ENCODE results near the gene RHOT2. TPM values are rescaled to one million over a fixed set of nuclear protein-coding genes. Genes with fewer than 3 reads are reported as not detected.

Gene RHOT2
- total and polyA plus RNA-seq, 9 of the 15 experiments (the other 6 are each of a cell fraction or from before 2014, with no cell fraction given), result 5.0 to 373 (median 112) TPM

- TF ChIP-seq TGIF2 (CRISPR knock-in tag; IDR thresholded peaks at IDR 0.05) (peak; percentile 46; the same call in 1 of the 2 replicates), NFYB (IDR thresholded peaks at IDR 0.05; ENCODE audit: extremely low read depth, insufficient read length) (peak; percentile 85), HMG20A (CRISPR knock-in tag; conservative IDR thresholded peaks at IDR 0.05) (no peak), ATF4 (CRISPR knock-in tag; IDR thresholded peaks at IDR 0.05) (no peak), NFIC (IDR thresholded peaks at IDR 0.05) (peak; percentile 55; the same call in 1 of the 2 replicates), TEAD2 (tag; IDR thresholded peaks at IDR 0.05) (no peak), HNRNPLL (IDR thresholded peaks at IDR 0.05; ENCODE audit: low read depth, low read length, poor library complexity, severe bottlenecking) (peak; percentile 16), ZNF740 (CRISPR knock-in tag; IDR thresholded peaks at IDR 0.05) (peak; percentile 97), ZNF740 (tag; IDR thresholded peaks at IDR 0.05) (peak in 1 of 2 experiments; percentile 93; a peak in 2 of 4 replicates)
- TF ChIP-seq, protein P1, sequence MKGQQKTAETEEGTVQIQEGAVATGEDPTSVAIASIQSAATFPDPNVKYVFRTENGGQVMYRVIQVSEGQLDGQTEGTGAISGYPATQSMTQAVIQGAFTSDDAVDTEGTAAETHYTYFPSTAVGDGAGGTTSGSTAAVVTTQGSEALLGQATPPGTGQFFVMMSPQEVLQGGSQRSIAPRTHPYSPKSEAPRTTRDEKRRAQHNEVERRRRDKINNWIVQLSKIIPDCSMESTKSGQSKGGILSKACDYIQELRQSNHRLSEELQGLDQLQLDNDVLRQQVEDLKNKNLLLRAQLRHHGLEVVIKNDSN (CRISPR knock-in tag; IDR thresholded peaks at IDR 0.05), result no peak
- TF ChIP-seq, protein P2, sequence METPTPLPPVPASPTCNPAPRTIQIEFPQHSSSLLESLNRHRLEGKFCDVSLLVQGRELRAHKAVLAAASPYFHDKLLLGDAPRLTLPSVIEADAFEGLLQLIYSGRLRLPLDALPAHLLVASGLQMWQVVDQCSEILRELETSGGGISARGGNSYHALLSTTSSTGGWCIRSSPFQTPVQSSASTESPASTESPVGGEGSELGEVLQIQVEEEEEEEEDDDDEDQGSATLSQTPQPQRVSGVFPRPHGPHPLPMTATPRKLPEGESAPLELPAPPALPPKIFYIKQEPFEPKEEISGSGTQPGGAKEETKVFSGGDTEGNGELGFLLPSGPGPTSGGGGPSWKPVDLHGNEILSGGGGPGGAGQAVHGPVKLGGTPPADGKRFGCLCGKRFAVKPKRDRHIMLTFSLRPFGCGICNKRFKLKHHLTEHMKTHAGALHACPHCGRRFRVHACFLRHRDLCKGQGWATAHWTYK (CRISPR knock-in tag; IDR thresholded peaks at IDR 0.05), result no peak
- TF ChIP-seq, protein P3, sequence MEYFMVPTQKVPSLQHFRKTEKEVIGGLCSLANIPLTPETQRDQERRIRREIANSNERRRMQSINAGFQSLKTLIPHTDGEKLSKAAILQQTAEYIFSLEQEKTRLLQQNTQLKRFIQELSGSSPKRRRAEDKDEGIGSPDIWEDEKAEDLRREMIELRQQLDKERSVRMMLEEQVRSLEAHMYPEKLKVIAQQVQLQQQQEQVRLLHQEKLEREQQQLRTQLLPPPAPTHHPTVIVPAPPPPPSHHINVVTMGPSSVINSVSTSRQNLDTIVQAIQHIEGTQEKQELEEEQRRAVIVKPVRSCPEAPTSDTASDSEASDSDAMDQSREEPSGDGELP (CRISPR knock-in tag; IDR thresholded peaks at IDR 0.05; ENCODE audit: borderline replicate concordance), result peak; percentile 17; the same call in 1 of the 2 replicates
- TF ChIP-seq, protein P4, sequence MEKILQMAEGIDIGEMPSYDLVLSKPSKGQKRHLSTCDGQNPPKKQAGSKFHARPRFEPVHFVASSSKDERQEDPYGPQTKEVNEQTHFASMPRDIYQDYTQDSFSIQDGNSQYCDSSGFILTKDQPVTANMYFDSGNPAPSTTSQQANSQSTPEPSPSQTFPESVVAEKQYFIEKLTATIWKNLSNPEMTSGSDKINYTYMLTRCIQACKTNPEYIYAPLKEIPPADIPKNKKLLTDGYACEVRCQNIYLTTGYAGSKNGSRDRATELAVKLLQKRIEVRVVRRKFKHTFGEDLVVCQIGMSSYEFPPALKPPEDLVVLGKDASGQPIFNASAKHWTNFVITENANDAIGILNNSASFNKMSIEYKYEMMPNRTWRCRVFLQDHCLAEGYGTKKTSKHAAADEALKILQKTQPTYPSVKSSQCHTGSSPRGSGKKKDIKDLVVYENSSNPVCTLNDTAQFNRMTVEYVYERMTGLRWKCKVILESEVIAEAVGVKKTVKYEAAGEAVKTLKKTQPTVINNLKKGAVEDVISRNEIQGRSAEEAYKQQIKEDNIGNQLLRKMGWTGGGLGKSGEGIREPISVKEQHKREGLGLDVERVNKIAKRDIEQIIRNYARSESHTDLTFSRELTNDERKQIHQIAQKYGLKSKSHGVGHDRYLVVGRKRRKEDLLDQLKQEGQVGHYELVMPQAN (IDR thresholded peaks at IDR 0.05; ENCODE audit: borderline replicate concordance), result no peak
- TF ChIP-seq, protein P5, sequence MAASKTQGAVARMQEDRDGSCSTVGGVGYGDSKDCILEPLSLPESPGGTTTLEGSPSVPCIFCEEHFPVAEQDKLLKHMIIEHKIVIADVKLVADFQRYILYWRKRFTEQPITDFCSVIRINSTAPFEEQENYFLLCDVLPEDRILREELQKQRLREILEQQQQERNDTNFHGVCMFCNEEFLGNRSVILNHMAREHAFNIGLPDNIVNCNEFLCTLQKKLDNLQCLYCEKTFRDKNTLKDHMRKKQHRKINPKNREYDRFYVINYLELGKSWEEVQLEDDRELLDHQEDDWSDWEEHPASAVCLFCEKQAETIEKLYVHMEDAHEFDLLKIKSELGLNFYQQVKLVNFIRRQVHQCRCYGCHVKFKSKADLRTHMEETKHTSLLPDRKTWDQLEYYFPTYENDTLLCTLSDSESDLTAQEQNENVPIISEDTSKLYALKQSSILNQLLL (CRISPR knock-in tag; IDR thresholded peaks at IDR 0.05; ENCODE audit: borderline replicate concordance), result no peak
- TF ChIP-seq, protein P6, sequence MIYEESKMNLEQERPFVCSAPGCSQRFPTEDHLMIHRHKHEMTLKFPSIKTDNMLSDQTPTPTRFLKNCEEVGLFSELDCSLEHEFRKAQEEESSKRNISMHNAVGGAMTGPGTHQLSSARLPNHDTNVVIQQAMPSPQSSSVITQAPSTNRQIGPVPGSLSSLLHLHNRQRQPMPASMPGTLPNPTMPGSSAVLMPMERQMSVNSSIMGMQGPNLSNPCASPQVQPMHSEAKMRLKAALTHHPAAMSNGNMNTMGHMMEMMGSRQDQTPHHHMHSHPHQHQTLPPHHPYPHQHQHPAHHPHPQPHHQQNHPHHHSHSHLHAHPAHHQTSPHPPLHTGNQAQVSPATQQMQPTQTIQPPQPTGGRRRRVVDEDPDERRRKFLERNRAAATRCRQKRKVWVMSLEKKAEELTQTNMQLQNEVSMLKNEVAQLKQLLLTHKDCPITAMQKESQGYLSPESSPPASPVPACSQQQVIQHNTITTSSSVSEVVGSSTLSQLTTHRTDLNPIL (CRISPR knock-in tag; IDR thresholded peaks at IDR 0.05), result no peak
Measured at GRCh38 chr16:714558-715476, 46.9 kb downstream of the RHOT2 start, which contains the start of gene METRN (continued).

Data from K562 (cell line).